ENCODE measurements around the gene JAM2.
"Not testable (repeated sequence)": the region's sequence is repeated elsewhere in the genome, so short reads cannot be mapped to it uniquely, and the experiment has no call there.

Gene JAM2

GRCh38 chr21:25619198-25619597, 19.9 kb upstream of the JAM2 start:
- TF ChIP-seq CTCF (IDR thresholded peaks at IDR 0.05; ENCODE audit: extremely low read depth, missing control alignments) = no peak

DNA sequence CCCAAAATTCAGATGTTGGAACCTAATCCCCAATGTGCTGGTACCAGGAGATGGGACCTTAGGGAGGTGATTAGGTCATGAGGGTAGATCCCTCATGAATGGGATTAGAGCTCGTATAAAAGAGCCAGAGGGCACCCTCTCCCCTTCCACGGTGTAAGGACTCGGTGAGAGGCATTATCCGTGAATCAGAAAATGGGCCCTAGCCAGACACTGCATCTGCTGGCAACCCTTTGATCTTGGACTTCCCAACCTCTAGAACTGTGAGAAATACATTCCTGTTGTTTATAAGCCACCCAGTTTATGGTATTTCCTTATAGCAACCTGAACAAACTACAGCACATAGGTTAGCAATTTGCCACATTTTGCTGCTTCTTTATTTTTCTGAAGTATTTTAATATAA, 14.5 kb upstream of the JAM2 start:
- DNase-seq (ENCODE audit: low spot score) = no peak
- TF ChIP-seq CTCF (IDR thresholded peaks at IDR 0.05; ENCODE audit: extremely low read depth, missing control alignments) = no peak

More at GRCh38 chr21:25619198-25619597, 19.9 kb upstream of the JAM2 start:
- DNase-seq (ENCODE audit: low spot score) = no peak

GRCh38 chr21:25625036-25625435, 14.0 kb upstream of the JAM2 start:
- no peak for DNase-seq (ENCODE audit: low spot score)
- no peak for TF ChIP-seq CTCF (IDR thresholded peaks at IDR 0.05; ENCODE audit: extremely low read depth, missing control alignments)

GRCh38 chr21:25625776-25626555, 13.1 kb upstream of the JAM2 start:
- DNase-seq (ENCODE audit: low spot score) = not testable (repeated sequence)

DNA sequence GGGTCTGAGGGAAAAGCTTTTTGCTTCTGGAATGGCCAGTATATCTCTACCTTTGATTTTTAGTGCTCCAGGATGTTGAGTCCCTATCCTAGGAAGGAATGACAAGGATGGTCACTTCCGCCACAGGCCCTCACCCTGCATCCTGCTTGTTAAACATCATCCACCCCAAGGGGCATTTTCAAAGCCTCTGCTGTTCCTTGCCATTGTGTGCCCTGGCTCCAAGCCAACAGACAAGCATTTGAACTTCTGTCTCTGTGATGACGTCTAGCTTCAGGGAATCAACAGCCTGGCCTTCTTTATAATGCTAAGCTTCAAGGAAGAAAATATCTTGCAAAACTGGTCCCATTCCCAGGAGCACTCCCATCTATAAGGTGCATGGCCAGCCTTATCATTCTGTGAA, 12.3 kb upstream of the JAM2 start:
- no peak for DNase-seq (ENCODE audit: low spot score)
- TF ChIP-seq CTCF (IDR thresholded peaks at IDR 0.05; ENCODE audit: extremely low read depth, missing control alignments) = no peak

GRCh38 chr21:25632296-25632695, 6.8 kb upstream of the JAM2 start:
- no peak for TF ChIP-seq CTCF (IDR thresholded peaks at IDR 0.05; ENCODE audit: extremely low read depth, missing control alignments)
- no peak for DNase-seq (ENCODE audit: low spot score)

GRCh38 chr21:25635310-25635709, 3.7 kb upstream of the JAM2 start:
- no peak for TF ChIP-seq CTCF (IDR thresholded peaks at IDR 0.05; ENCODE audit: extremely low read depth, missing control alignments)
- no peak for DNase-seq (ENCODE audit: low spot score)

DNA sequence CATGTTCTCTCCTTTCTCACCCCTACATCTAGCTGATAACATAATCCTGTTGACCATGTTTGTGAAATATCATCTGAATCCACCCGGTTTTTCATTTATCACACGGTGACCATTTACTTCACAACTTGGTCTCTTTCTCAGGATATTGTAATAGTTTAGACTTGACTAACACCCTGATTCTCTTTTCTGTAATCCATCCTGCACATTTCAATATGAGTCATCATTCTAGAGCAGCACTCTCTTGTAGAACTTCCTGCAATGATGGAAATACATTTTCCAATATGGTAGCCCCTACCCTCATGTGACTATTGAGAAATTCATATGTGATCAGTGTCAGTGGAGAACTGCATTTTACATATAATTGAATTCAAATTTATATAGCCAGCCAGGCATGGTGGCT, 2.3 kb upstream of the JAM2 start:
- DNase-seq (ENCODE audit: low spot score) = peak; percentile 17
- no peak for TF ChIP-seq CTCF (IDR thresholded peaks at IDR 0.05; ENCODE audit: extremely low read depth, missing control alignments)
